GM23338 (cell line): ENCODE results near the gene LCE5A. TPM values are rescaled to one million over a fixed set of nuclear protein-coding genes. Genes with fewer than 3 reads are reported as not detected.
A peak's percentile ranks its signal among the peaks of the same experiment; 100 is the strongest.

Source experiments
- ATAC-seq: fragments of 200-7000 bp; cut with Tn5 transposase; 3 replicates; pipeline ENCODE4 v1.9.1; 2020
- DNase-seq: peaks from one replicate; pipeline ENCODE4 v3.0.0-alpha.2; 2015; ENCODE audit warnings: low spot score
- H2AFZ ChIP-seq: fragments of 200-600 bp; sonication (generic); 2 replicates; pipeline ENCODE4 v1.8.0; 2016; ENCODE audit warnings: antibody characterized with exemption, mild to moderate bottlenecking, moderate library complexity
- H3F3A ChIP-seq: fragments of 200-600 bp; sonication (generic); replicated peaks from 2 replicates; pipeline ENCODE4 v1.8.0; 2017; ENCODE audit warnings: antibody characterized with exemption, mixed run types, low read depth
- H3K27ac ChIP-seq: fragments of 200-600 bp; sonication (generic); 2 replicates; pipeline ENCODE4 v1.6.1; 2016; ENCODE audit warnings: low read depth
- H3K27me3 ChIP-seq: fragments of 200-600 bp; sonication (generic); 2 replicates; pipeline ENCODE4 v1.8.0; 2016; ENCODE audit warnings: mild to moderate bottlenecking, mixed run types, moderate library complexity; ENCODE audit not compliant: insufficient read depth
- H3K36me3 ChIP-seq: fragments of 200-600 bp; sonication (generic); 2 replicates; pipeline ENCODE4 v1.8.0; 2016; ENCODE audit warnings: mild to moderate bottlenecking; ENCODE audit not compliant: insufficient read depth
- H3K4me1 ChIP-seq: fragments of 200-600 bp; sonication (generic); 2 replicates; pipeline ENCODE4 v1.8.0; 2016; ENCODE audit warnings: mild to moderate bottlenecking, moderate library complexity; ENCODE audit not compliant: insufficient read depth
- H3K4me2 ChIP-seq: fragments of 200-600 bp; sonication (generic); 2 replicates; pipeline ENCODE4 v1.7.1; 2017; ENCODE audit warnings: mixed run types
- H3K4me3 ChIP-seq: fragments of 200-600 bp; sonication (generic); 2 replicates; pipeline ENCODE4 v1.6.1; 2016; ENCODE audit warnings: mixed run types
- H3K79me2 ChIP-seq: fragments of 200-600 bp; sonication (generic); replicated peaks from 2 replicates; pipeline ENCODE4 v1.8.0; 2017; ENCODE audit warnings: mild to moderate bottlenecking; ENCODE audit not compliant: insufficient read depth
- H3K9me2 ChIP-seq: fragments of 200-600 bp; sonication (generic); 2 replicates; pipeline ENCODE4 v1.8.0; 2017; ENCODE audit not compliant: insufficient read depth
- H4K20me1 ChIP-seq: fragments of 200-600 bp; sonication (generic); replicated peaks from 2 replicates; pipeline ENCODE4 v1.8.0; 2017; ENCODE audit warnings: mild to moderate bottlenecking; ENCODE audit not compliant: insufficient read depth
- H3K27ac Mint-ChIP-seq: 2 replicates; pipeline ENCODE4 v1.8.0; 2020; ENCODE audit warnings: inconsistent platforms, mild to moderate bottlenecking, moderate library complexity, mixed read lengths
- H3K27me3 Mint-ChIP-seq: 3 replicates; pipeline ENCODE4 v1.8.0; 2022; ENCODE audit warnings: low read depth, mild to moderate bottlenecking, moderate library complexity, mixed read lengths, inconsistent platforms; ENCODE audit not compliant: insufficient read depth, poor library complexity
- H3K36me3 Mint-ChIP-seq: 3 replicates; pipeline ENCODE4 v1.8.0; 2021; ENCODE audit warnings: low read depth, mild to moderate bottlenecking, inconsistent platforms, moderate library complexity, mixed read lengths
- H3K4me1 Mint-ChIP-seq: 3 replicates; pipeline ENCODE4 v1.8.0; 2020; ENCODE audit warnings: mild to moderate bottlenecking, inconsistent platforms, mixed read lengths
- H3K4me3 Mint-ChIP-seq: 3 replicates; pipeline ENCODE4 v1.8.0; 2021; ENCODE audit warnings: moderate library complexity, mild to moderate bottlenecking, inconsistent platforms, mixed read lengths
- H3K9me3 Mint-ChIP-seq: 3 replicates; pipeline ENCODE4 v1.8.0; 2020; ENCODE audit warnings: moderate library complexity, mild to moderate bottlenecking, inconsistent platforms, mixed read lengths
- CREB1 ChIP-seq: fragments of 250-450 bp; sonication (Bioruptor Pico); IDR thresholded peaks from 2 replicates; pipeline ENCODE4 v1.5.0; 2020; ENCODE audit warnings: low read depth, mild to moderate bottlenecking, moderate library complexity
- CTCF ChIP-seq, 2 experiments: fragments of 200-600 bp in 1 of 2; sonication (generic) in 1 of 2; conservative IDR thresholded peaks; 2 replicates each; pipeline versions ENCODE4 v1.5.1 to v1.6.1; 2016 to 2017; ENCODE audit warnings: antibody characterized with exemption in 2 of 2, low read depth in 2 of 2, mild to moderate bottlenecking in 2 of 2, moderate library complexity in 1 of 2
- EZH2phosphoT487 ChIP-seq: fragments of 200-600 bp; sonication (generic); IDR thresholded peaks from one replicate; pipeline ENCODE4 v1.8.1; 2018; ENCODE audit warnings: antibody characterized with exemption; ENCODE audit not compliant: unreplicated experiment
- ZNF114 ChIP-seq: fragments of 250-450 bp; sonication (Bioruptor Pico); IDR thresholded peaks from 2 replicates; pipeline ENCODE4 v1.5.0; 2020; ENCODE audit warnings: mild to moderate bottlenecking, moderate library complexity
- polyA plus RNA-seq: library from polyadenylated mRNA; unstranded; fragments of >200 nt; fragmentation: Nextera tagmentation; extraction: Ambion mirVana; gene quantifications from 2 replicates; pipeline ENCODE4 v1.2.1, GENCODE V29; 2016
- total RNA-seq: library from RNA; depleted of rRNA; stranded (reverse); fragments of >200 nt; shearing (Covaris generic); gene quantifications from 2 replicates; pipeline ENCODE4 v1.2.3, GENCODE V29; 2014
- TF ChIP-seq, protein P1 (sequence below): IDR thresholded peaks from one replicate; pipeline ENCODE4 v1.6.1; 2018; ENCODE audit warnings: antibody characterized with exemption; ENCODE audit not compliant: unreplicated experiment
- TF ChIP-seq, protein P2 (sequence below): IDR thresholded peaks from 2 replicates; pipeline ENCODE4 v1.6.1; 2016; ENCODE audit warnings: antibody characterized with exemption

The LCE5A gene
- total and polyA plus RNA-seq, 2 experiments from 2014 or later: not detected

- peak; percentile 83 for DNase-seq
- TF ChIP-seq, protein P1, sequence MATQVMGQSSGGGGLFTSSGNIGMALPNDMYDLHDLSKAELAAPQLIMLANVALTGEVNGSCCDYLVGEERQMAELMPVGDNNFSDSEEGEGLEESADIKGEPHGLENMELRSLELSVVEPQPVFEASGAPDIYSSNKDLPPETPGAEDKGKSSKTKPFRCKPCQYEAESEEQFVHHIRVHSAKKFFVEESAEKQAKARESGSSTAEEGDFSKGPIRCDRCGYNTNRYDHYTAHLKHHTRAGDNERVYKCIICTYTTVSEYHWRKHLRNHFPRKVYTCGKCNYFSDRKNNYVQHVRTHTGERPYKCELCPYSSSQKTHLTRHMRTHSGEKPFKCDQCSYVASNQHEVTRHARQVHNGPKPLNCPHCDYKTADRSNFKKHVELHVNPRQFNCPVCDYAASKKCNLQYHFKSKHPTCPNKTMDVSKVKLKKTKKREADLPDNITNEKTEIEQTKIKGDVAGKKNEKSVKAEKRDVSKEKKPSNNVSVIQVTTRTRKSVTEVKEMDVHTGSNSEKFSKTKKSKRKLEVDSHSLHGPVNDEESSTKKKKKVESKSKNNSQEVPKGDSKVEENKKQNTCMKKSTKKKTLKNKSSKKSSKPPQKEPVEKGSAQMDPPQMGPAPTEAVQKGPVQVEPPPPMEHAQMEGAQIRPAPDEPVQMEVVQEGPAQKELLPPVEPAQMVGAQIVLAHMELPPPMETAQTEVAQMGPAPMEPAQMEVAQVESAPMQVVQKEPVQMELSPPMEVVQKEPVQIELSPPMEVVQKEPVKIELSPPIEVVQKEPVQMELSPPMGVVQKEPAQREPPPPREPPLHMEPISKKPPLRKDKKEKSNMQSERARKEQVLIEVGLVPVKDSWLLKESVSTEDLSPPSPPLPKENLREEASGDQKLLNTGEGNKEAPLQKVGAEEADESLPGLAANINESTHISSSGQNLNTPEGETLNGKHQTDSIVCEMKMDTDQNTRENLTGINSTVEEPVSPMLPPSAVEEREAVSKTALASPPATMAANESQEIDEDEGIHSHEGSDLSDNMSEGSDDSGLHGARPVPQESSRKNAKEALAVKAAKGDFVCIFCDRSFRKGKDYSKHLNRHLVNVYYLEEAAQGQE: no peak
- no peak for TF ChIP-seq ZNF114 (CRISPR knock-in tag)
- peak; percentile 61 to 74 for TF ChIP-seq CTCF (conservative IDR thresholded peaks at IDR 0.05; ENCODE audit: low read depth in 2 of 2)
- no peak for TF ChIP-seq EZH2phosphoT487
- Histone ChIP-seq H4K20me1 (no peaks in the 10 kb centered on the region), H3K4me3 (no peak overlapping the region), H3K27me3 (no peaks in the 10 kb centered on the region), H3K79me2 (no peaks in the 10 kb centered on the region), H3K9me2 (no peaks in the 10 kb centered on the region), H3K4me1 (no peaks in the 10 kb centered on the region), H2AFZ (no peak overlapping the region), H3K36me3 (no peaks in the 10 kb centered on the region; the same call in 1 of the 2 replicates), H3K27ac (no peak overlapping the region), H3F3A (no peaks in the 10 kb centered on the region), H3K4me2 (no peak overlapping the region)
- Mint-ChIP-seq H3K4me1 (no peaks in the 10 kb centered on the region; the same call in 2 of the 3 replicates), H3K9me3 (peaks cover 48% of the 10 kb centered on the region), H3K4me3 (no peak overlapping the region), H3K36me3 (peaks cover 32% of the 10 kb centered on the region), H3K27ac (no peak overlapping the region), H3K27me3 (peaks cover 8% of the 10 kb centered on the region)
- ATAC-seq: peak; percentile 89
Measured at GRCh38 chr1:152479792-152480595, 30.6 kb upstream of the LCE5A start.

GRCh38 chr1:152481869-152482664 is 28.5 kb upstream of the LCE5A start:
- Histone ChIP-seq H3K79me2 (no peaks in the 10 kb centered on the region), H3K4me2 (no peak overlapping the region), H4K20me1 (no peaks in the 10 kb centered on the region), H3K9me2 (no peaks in the 10 kb centered on the region), H2AFZ (no peak overlapping the region), H3K36me3 (no peaks in the 10 kb centered on the region; the same call in 1 of the 2 replicates), H3F3A (no peaks in the 10 kb centered on the region), H3K4me1 (no peaks in the 10 kb centered on the region), H3K27me3 (no peaks in the 10 kb centered on the region), H3K27ac (no peak overlapping the region), H3K4me3 (no peak overlapping the region)
- Mint-ChIP-seq H3K4me1 (no peaks in the 10 kb centered on the region; the same call in 2 of the 3 replicates), H3K36me3 (peaks cover 19% of the 10 kb centered on the region), H3K27me3 (peaks cover 5% of the 10 kb centered on the region), H3K27ac (no peak overlapping the region), H3K9me3 (peaks cover 28% of the 10 kb centered on the region), H3K4me3 (no peak overlapping the region)
- DNase-seq (no peak), ATAC-seq (no peak)
- TF ChIP-seq CREB1: no peak
- TF ChIP-seq, protein P2, sequence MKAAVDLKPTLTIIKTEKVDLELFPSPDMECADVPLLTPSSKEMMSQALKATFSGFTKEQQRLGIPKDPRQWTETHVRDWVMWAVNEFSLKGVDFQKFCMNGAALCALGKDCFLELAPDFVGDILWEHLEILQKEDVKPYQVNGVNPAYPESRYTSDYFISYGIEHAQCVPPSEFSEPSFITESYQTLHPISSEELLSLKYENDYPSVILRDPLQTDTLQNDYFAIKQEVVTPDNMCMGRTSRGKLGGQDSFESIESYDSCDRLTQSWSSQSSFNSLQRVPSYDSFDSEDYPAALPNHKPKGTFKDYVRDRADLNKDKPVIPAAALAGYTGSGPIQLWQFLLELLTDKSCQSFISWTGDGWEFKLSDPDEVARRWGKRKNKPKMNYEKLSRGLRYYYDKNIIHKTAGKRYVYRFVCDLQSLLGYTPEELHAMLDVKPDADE: no peak
